ENCODE data around the gene FIGN.

GRCh38 chr2:163610817-163611556 lies 124.8 kb downstream of the FIGN start:
- TF ChIP-seq CTCF (IDR thresholded peaks at IDR 0.05) (peak; percentile 12; the same call in 1 of the 2 replicates), ZFX (IDR thresholded peaks at IDR 0.05; ENCODE audit: borderline replicate concordance) (no peak)
